Measurements from ENCODE around the gene UBXN10. TPM values are rescaled to one million over a fixed set of nuclear protein-coding genes. Genes with fewer than 3 reads are reported as not detected.

Gene UBXN10
- total RNA-seq, 1 experiment from 2014 or later: 0.05 TPM

DNA sequence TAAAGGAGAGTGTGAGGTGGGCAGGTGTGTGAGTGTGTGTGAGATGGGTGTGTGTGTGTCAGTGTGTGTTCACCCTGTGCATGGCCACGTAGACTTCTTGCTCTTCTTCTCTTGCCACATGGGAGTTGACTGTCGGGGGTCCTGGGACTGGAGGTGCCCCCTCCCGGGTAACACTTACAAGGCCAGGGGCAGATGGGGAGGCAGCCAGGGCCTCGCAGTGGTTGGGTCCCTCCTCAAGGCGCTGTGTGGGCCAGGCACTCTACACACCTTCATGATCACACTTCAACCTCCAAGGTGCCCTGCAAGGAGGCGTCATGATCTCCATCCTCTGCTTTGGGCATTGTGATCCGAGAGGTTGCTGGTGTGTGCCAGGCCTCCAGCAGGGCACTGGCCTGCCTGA lies 44.4 kb upstream of the UBXN10 start:
- POLR2A ChIA-PET: no interaction called here
- H3K4me1 ChIP-seq (ENCODE audit: control insufficient read depth, insufficient read depth, low read length): no peaks in the 10 kb centered on the region
- in situ Hi-C loops (cut with HindIII; ENCODE audit: low pct_unique_long_range_greater_than_20kb, low sequenced_read_pairs): no loop called here
- H3K27me3 ChIP-seq (ENCODE audit: control insufficient read depth, insufficient read depth, low read length): no peaks in the 10 kb centered on the region
- BruUV-seq (replicated peaks): no TSS peak
- ATAC-seq (no peak), DNase-seq (ENCODE audit: low read depth, low spot score) (no peak)
- no peak overlapping the region for H3K4me3 ChIP-seq (ENCODE audit: low read depth in 2 of 2, low read length in 2 of 2)
- no peak overlapping the region for H3K27ac ChIP-seq (ENCODE audit: low read length)
- TF ChIP-seq TCF7L2 (IDR thresholded peaks at IDR 0.05; ENCODE audit: low read depth, low read length) (no peak), POLR2AphosphoS5 (IDR thresholded peaks at IDR 0.05; ENCODE audit: low read depth, low read length) (no peak), REST (IDR thresholded peaks at IDR 0.05; ENCODE audit: insufficient read depth in 1 of 2, low read depth in 2 of 2, low read length in 1 of 2) (no peak), CTCF (IDR thresholded peaks at IDR 0.05) (no peak), SIN3A (IDR thresholded peaks at IDR 0.05; ENCODE audit: borderline replicate concordance, insufficient read depth, low read depth, low read length) (no peak)
- H3K36me3 ChIP-seq (ENCODE audit: control insufficient read depth, insufficient read depth, low read length): no peaks in the 10 kb centered on the region
- intact Hi-C loops (cut with micrococcal nuclease; ENCODE audit: unreplicated experiment): no loop called here
- CTCF ChIA-PET: no interaction called here
- no peaks in the 10 kb centered on the region for H3K9me3 ChIP-seq (ENCODE audit: control insufficient read depth, insufficient read depth, low read depth, low read length)

DNA sequence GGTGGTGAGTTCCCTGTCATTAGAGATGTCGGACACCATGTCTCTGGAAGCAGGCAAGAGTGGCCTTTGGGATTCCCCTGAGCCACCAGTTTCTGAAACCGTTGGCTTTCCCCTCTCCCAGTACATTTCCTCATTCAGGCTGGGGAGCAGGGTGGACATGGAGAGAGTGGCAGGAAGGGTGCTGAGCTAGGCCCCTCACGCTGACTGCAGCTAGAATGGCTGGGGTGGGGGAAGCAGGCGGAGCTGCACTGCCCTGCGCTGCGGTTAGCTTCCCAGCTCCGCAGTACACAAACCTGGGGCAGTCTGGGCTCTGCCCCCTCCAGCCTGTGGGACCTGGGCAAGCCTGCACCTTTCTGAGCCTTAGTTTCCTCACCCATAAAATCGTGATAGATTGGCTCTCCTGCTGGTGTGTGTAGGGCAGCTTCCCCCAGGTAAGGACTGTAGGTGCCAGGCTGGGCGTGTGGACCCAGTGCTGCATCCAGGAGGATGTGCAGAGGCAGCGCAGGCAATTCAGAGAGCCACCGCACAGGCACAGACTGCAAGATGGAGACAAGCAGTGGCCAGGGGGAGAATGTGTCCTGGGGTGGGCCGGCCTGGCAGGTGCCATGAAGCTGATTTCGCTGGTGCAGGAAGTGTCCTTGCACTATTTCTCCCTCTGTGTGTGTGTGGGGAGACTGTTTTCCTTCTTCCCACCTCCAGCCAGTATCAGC lies 43.7 kb upstream of the UBXN10 start:
- POLR2A ChIA-PET: no interaction called here
- no peaks in the 10 kb centered on the region for H3K36me3 ChIP-seq (ENCODE audit: control insufficient read depth, insufficient read depth, low read length)
- CTCF ChIA-PET: no interaction called here
- in situ Hi-C loops (cut with HindIII; ENCODE audit: low pct_unique_long_range_greater_than_20kb, low sequenced_read_pairs) (no loop called here), intact Hi-C loops (cut with micrococcal nuclease; ENCODE audit: unreplicated experiment) (no loop called here)
- no peaks in the 10 kb centered on the region for H3K4me1 ChIP-seq (ENCODE audit: control insufficient read depth, insufficient read depth, low read length)
- no TSS peak for BruUV-seq (replicated peaks)
- H3K9me3 ChIP-seq (ENCODE audit: control insufficient read depth, insufficient read depth, low read depth, low read length): no peaks in the 10 kb centered on the region
- ATAC-seq (0 out of 2 replicates have a peak, but pooled peaks have one; percentile 16), DNase-seq (ENCODE audit: low read depth, low spot score) (no peak)
- H3K27ac ChIP-seq (ENCODE audit: low read length): no peak overlapping the region
- TF ChIP-seq POLR2AphosphoS5 (IDR thresholded peaks at IDR 0.05; ENCODE audit: low read depth, low read length): no peak
- no peak for TF ChIP-seq SIN3A (IDR thresholded peaks at IDR 0.05; ENCODE audit: borderline replicate concordance, insufficient read depth, low read depth, low read length)
- no peak for TF ChIP-seq TCF7L2 (IDR thresholded peaks at IDR 0.05; ENCODE audit: low read depth, low read length)
- TF ChIP-seq REST (IDR thresholded peaks at IDR 0.05; ENCODE audit: insufficient read depth in 1 of 2, low read depth in 2 of 2, low read length in 1 of 2): no peak
- no peak for TF ChIP-seq CTCF (IDR thresholded peaks at IDR 0.05)
- no peaks in the 10 kb centered on the region for H3K27me3 ChIP-seq (ENCODE audit: control insufficient read depth, insufficient read depth, low read length)
- H3K4me3 ChIP-seq (ENCODE audit: low read depth in 2 of 2, low read length in 2 of 2): no peak overlapping the region
